Measurements from ENCODE around the gene PIK3R2. TPM values are rescaled to one million over a fixed set of nuclear protein-coding genes. Genes with fewer than 3 reads are reported as not detected.

PIK3R2 gene
- total and polyA plus RNA-seq, 2 of the 13 experiments (the other 11 are each of a cell fraction or from before 2014, with no cell fraction given), result 18.6 to 25.3 TPM

GRCh38 chr19:18192673-18193387 lies 39.9 kb downstream of the PIK3R2 start, which contains the start of gene MPV17L2:
MPV17L2 (plus strand) TSS chr19:18193218; CDS start chr19:18193282, 64 bp downstream.
- H2AFZ ChIP-seq (ENCODE audit: low read length), result no peak within 1 kb of the TSS
- ChIA-PET CTCF (ENCODE audit: low intra/inter-chr PET ratio, low total read pairs) (no interaction called here), POLR2A (interaction anchor here (0.6 to 2.7 kb wide), 18 partner anchors 9 to 172 kb away, joined by 3 to 27 read pairs (median 4); partner anchors contain the start of genes JUND and RAB3A)
- ATAC-seq (peak; percentile 93), FAIRE-seq (peak; percentile 100), DNase-seq (ENCODE audit: low spot score) (peak; percentile 99)
- H3K9me3 ChIP-seq (ENCODE audit: low read length), result no peaks in the 10 kb centered on the region
- BruUV-seq (replicated peaks), result no TSS peak
- H3K27me3 ChIP-seq (ENCODE audit: control insufficient read depth in 1 of 2, insufficient read depth in 2 of 2, low read length in 2 of 2), result no peaks in the 10 kb centered on the region; a peak in 1 of 5 replicates
- peaks cover 30% of the 10 kb centered on the region for H3K4me1 ChIP-seq (ENCODE audit: insufficient read depth, low read length)
- intact Hi-C loops (cut with micrococcal nuclease; ENCODE audit: unreplicated experiment) (no loop called here), in situ Hi-C loops (cut with HindIII; ENCODE audit: extremely low pct_ligation_motif_present, low pct_unique_long_range_greater_than_20kb) (no loop called here)
- peak within 1 kb of the TSS; percentile 91 for H3K4me2 ChIP-seq (ENCODE audit: low read depth, low read length)
- peaks cover 2 to 9% of the 10 kb centered on the region in 2 experiments; a peak in 3 of 5 replicates for H3K36me3 ChIP-seq (replicated peaks in 1 of 2; ENCODE audit: control insufficient read depth in 1 of 2, insufficient read depth in 2 of 2, low read length in 2 of 2)
- peak within 1 kb of the TSS; percentile 73 for H3K27ac ChIP-seq (ENCODE audit: extremely low read length, insufficient read depth, low read length)
- 0% methylated on average over 35 of the region's 74 CpGs for WGBS (ENCODE audit: low lambda C conversion rate)
- H3K4me3 ChIP-seq (replicated peaks in 1 of 3; ENCODE audit: insufficient read depth in 1 of 3, low read depth in 2 of 3, low read length in 3 of 3), result peak within 1 kb of the TSS; percentile 70 to 84 (median 83)
- peaks cover 7% of the 10 kb centered on the region for H3K79me2 ChIP-seq (ENCODE audit: insufficient read depth, low read length)
- H4K20me1 ChIP-seq (ENCODE audit: insufficient read depth, low read length), result no peaks in the 10 kb centered on the region
- H3K9ac ChIP-seq (ENCODE audit: insufficient read depth, low read depth, low read length), result peak within 1 kb of the TSS; percentile 71
- no peak for TF ChIP-seq ZNF431 (CRISPR knock-in tag; IDR thresholded peaks at IDR 0.05; ENCODE audit: borderline replicate concordance, low read depth)
- TF ChIP-seq NFIB (CRISPR knock-in tag; IDR thresholded peaks at IDR 0.05; ENCODE audit: borderline replicate concordance), result no peak
- no peak for TF ChIP-seq SRSF9 (IDR thresholded peaks at IDR 0.05; ENCODE audit: borderline replicate concordance, insufficient read depth, low read depth, low read length, poor library complexity, severe bottlenecking)
- no peak for TF ChIP-seq ZNF75D (CRISPR knock-in tag; IDR thresholded peaks at IDR 0.05; ENCODE audit: borderline replicate concordance)
- no peak for TF ChIP-seq BCL3 (CRISPR knock-in tag; IDR thresholded peaks at IDR 0.05)
- no peak for TF ChIP-seq ZNF652 (CRISPR knock-in tag; IDR thresholded peaks at IDR 0.05; ENCODE audit: borderline replicate concordance, low read depth)
- no peak for TF ChIP-seq ZNF674 (CRISPR knock-in tag; IDR thresholded peaks at IDR 0.05; ENCODE audit: low read depth)
- no peak for TF ChIP-seq ZNF678 (CRISPR knock-in tag; IDR thresholded peaks at IDR 0.05)
- TF ChIP-seq WIZ (CRISPR knock-in tag; IDR thresholded peaks at IDR 0.05), result no peak
- TF ChIP-seq ZKSCAN1 (IDR thresholded peaks at IDR 0.05; ENCODE audit: low read length), result no peak
- no peak for TF ChIP-seq NR3C1 (CRISPR knock-in tag; IDR thresholded peaks at IDR 0.05)
- TF ChIP-seq ZNF614 (CRISPR knock-in tag; IDR thresholded peaks at IDR 0.05; ENCODE audit: borderline replicate concordance), result no peak
- TF ChIP-seq ZNF143 (CRISPR knock-in tag; IDR thresholded peaks at IDR 0.05), result no peak
- 0 out of 2 replicates have a peak, but pooled peaks have one; percentile 73 for TF ChIP-seq ZNF605 (CRISPR knock-in tag; IDR thresholded peaks at IDR 0.05)
- no peak for TF ChIP-seq KAT7 (CRISPR knock-in tag; IDR thresholded peaks at IDR 0.05; ENCODE audit: borderline replicate concordance)
- no peak for TF ChIP-seq NCOA5 (CRISPR knock-in tag; IDR thresholded peaks at IDR 0.05)
- TF ChIP-seq SNAI1 (CRISPR knock-in tag; IDR thresholded peaks at IDR 0.05; ENCODE audit: borderline replicate concordance), result no peak
- no peak for TF ChIP-seq ZNF282 (IDR thresholded peaks at IDR 0.05; ENCODE audit: partially characterized antibody)
- TF ChIP-seq ZNF496 (CRISPR knock-in tag; IDR thresholded peaks at IDR 0.05; ENCODE audit: insufficient replicate concordance), result no peak
- peak; percentile 54 for TF ChIP-seq POGZ (CRISPR knock-in tag; IDR thresholded peaks at IDR 0.05)
- TF ChIP-seq RELA (CRISPR knock-in tag; IDR thresholded peaks at IDR 0.05), result no peak
- no peak for TF ChIP-seq ZBTB37 (CRISPR knock-in tag; IDR thresholded peaks at IDR 0.05)
